HCT116 (cell line): ENCODE results near the gene GALR3.

ENCODE experiments used
- CBX3 ChIP-seq: IDR thresholded peaks from 2 replicates; pipeline ENCODE4 v1.6.1; 2012; ENCODE audit warnings: low read depth
- FOSL1 ChIP-seq: IDR thresholded peaks from 2 replicates; pipeline ENCODE4 v1.6.1; 2012; ENCODE audit warnings: low read depth
- POLR2A ChIP-seq: IDR thresholded peaks from 2 replicates; pipeline ENCODE4 v1.7.0; 2011; ENCODE audit warnings: borderline replicate concordance; ENCODE audit not compliant: insufficient read depth, insufficient read length; ENCODE audit errors: extremely low read depth
- SP1 ChIP-seq: IDR thresholded peaks from 2 replicates; pipeline ENCODE4 v1.6.1; 2012; ENCODE audit warnings: low read depth
- TF ChIP-seq, protein P1 (sequence below), 3 experiments: fragments of 200-600 bp in 1 of 3; sonication (generic) in 1 of 3; IDR thresholded peaks in 2 of 3; conservative IDR thresholded peaks in 1 of 3; 2 replicates each; pipeline ENCODE4 v1.5.1; 2012 to 2017; ENCODE audit warnings: low read depth in 2 of 3, low read length in 2 of 3, antibody characterized with exemption in 1 of 3, borderline replicate concordance in 1 of 3, control low read depth in 1 of 3, mild to moderate bottlenecking in 1 of 3, mixed read lengths in 1 of 3, mixed run types in 1 of 3, moderate library complexity in 1 of 3; ENCODE audit not compliant: insufficient read depth in 1 of 3

DNA sequence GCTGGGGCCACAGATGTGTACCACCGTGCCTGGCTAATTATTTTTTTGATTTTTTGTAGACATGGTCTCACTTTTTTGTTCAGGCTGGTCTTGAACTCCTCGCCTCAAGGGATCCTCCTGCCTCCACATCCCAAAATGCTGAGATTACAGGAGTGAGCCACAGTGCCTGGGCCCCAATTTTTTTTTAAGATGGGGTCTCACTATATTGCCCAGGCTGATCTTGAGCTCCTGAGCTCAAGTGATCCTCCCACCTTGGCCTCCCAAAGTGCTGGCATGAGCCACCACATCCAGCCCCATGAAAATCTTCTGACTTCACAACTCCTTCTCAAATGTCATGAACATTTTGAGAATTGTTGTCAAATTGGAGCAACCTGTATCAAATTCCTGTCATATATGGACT is 23.3 kb downstream of the GALR3 start:
- no peak for TF ChIP-seq SP1
- TF ChIP-seq, protein P1, sequence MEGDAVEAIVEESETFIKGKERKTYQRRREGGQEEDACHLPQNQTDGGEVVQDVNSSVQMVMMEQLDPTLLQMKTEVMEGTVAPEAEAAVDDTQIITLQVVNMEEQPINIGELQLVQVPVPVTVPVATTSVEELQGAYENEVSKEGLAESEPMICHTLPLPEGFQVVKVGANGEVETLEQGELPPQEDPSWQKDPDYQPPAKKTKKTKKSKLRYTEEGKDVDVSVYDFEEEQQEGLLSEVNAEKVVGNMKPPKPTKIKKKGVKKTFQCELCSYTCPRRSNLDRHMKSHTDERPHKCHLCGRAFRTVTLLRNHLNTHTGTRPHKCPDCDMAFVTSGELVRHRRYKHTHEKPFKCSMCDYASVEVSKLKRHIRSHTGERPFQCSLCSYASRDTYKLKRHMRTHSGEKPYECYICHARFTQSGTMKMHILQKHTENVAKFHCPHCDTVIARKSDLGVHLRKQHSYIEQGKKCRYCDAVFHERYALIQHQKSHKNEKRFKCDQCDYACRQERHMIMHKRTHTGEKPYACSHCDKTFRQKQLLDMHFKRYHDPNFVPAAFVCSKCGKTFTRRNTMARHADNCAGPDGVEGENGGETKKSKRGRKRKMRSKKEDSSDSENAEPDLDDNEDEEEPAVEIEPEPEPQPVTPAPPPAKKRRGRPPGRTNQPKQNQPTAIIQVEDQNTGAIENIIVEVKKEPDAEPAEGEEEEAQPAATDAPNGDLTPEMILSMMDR (IDR thresholded peaks at IDR 0.05 in 2 of 3, conservative IDR thresholded peaks at IDR 0.05 in 1 of 3; ENCODE audit: borderline replicate concordance in 1 of 3, insufficient read depth in 1 of 3, low read depth in 2 of 3, low read length in 2 of 3), result no peak
- TF ChIP-seq CBX3, result no peak
- TF ChIP-seq POLR2A, result no peak
- TF ChIP-seq FOSL1, result no peak
